K562 (cell line): ENCODE measurements around the gene HPDL. TPM values are rescaled to one million over a fixed set of nuclear protein-coding genes. Genes with fewer than 3 reads are reported as not detected.
"Not testable (repeated sequence)": the region's sequence is repeated elsewhere in the genome, so short reads cannot be mapped to it uniquely, and the experiment has no call there.

ENCODE experiments used
- ATAC-seq: fragments of 200-7000 bp; cut with Tn5 transposase; 3 replicates; pipeline ENCODE4 v1.9.1; 2020; ENCODE audit warnings: moderate library complexity
- BruUV-seq: library from RNA; stranded (reverse); fragments of 400-500 nt; replicated peaks from 2 replicates; lab custom pipeline; 2021; lab: Mats Ljungman, UMichigan
- CTCF ChIA-PET: fragments of 300-600 bp; formaldehyde crosslinking; extraction: SDS; loops from one replicate; lab custom pipeline; 2021; ENCODE audit warnings: low intra/inter-chr PET ratio; lab: Yijun Ruan, JAX
- POLR2A ChIA-PET: fragments of 300-600, 350-650 bp; sonication (Branson Sonifier 250); formaldehyde crosslinking; extraction: SDS; loops from one replicate; lab custom pipeline; 2021; ENCODE audit warnings: antibody characterized with exemption, inconsistent platforms; lab: Yijun Ruan, JAX
- DNase-seq, 4 experiments: peaks; one replicate each; pipeline versions ENCODE4 v3.0.0 to v3.0.0-alpha.2; 2011 to 2018; ENCODE audit warnings: low spot score in 3 of 4, mixed read lengths in 3 of 4; ENCODE audit errors: extremely low read depth in 1 of 4
- FAIRE-seq: peaks from 2 replicates; lab custom pipeline; 2011; peaks lifted over from hg19 to GRCh38; lab: Jason Lieb, UNC
- H2AFZ ChIP-seq: 2 replicates; pipeline ENCODE4 v1.6.0; 2011; ENCODE audit warnings: low read depth, low read length, control low read depth, inconsistent platforms
- H3K27ac ChIP-seq: fragments of 200-600 bp; 3 replicates; pipeline ENCODE4 v1.8.0; 2011; ENCODE audit warnings: low read depth, mild to moderate bottlenecking, control low read depth, inconsistent platforms, low read length, moderate library complexity, mixed read lengths; ENCODE audit errors: extremely low read depth
- H3K27me3 ChIP-seq, 2 experiments: fragments of 300-600 bp in 1 of 2; 2 replicates in 1 of 2; 3 replicates in 1 of 2; pipeline versions ENCODE4 v1.6.0 to v1.8.0; 2011; ENCODE audit warnings: inconsistent platforms in 2 of 2, low read length in 2 of 2, mild to moderate bottlenecking in 1 of 2, mixed read lengths in 1 of 2, moderate library complexity in 1 of 2; ENCODE audit not compliant: control insufficient read depth in 2 of 2, insufficient read depth in 2 of 2
- H3K36me3 ChIP-seq: fragments of 300-600 bp; 3 replicates; pipeline ENCODE4 v1.8.0; 2011; ENCODE audit warnings: mild to moderate bottlenecking, low read length, inconsistent platforms; ENCODE audit not compliant: control insufficient read depth, insufficient read depth
- H3K4me1 ChIP-seq, 2 experiments: fragments of 200-600 bp in 1 of 2; replicated peaks in 1 of 2; 2 replicates in 1 of 2; 3 replicates in 1 of 2; pipeline versions ENCODE4 v1.5.1 to v1.8.0; 2011; ENCODE audit warnings: inconsistent platforms in 2 of 2, low read length in 2 of 2, mild to moderate bottlenecking in 1 of 2, mixed read lengths in 1 of 2, moderate library complexity in 1 of 2; ENCODE audit not compliant: control insufficient read depth in 2 of 2, insufficient read depth in 2 of 2
- H3K4me2 ChIP-seq: 2 replicates; pipeline ENCODE4 v1.6.1; 2011; ENCODE audit warnings: low read length, control low read depth, inconsistent platforms, mixed read lengths; ENCODE audit not compliant: insufficient read depth
- H3K4me3 ChIP-seq: fragments of 200-600 bp; sonication (generic), shearing (Covaris generic); 2 replicates; pipeline ENCODE4 v1.5.1; 2016; ENCODE audit warnings: control low read depth, inconsistent platforms
- H3K79me2 ChIP-seq: fragments of 200-600 bp; 3 replicates; pipeline ENCODE4 v1.8.0; 2011; ENCODE audit warnings: low read length, inconsistent platforms; ENCODE audit not compliant: control insufficient read depth, insufficient read depth
- H3K9ac ChIP-seq, 2 experiments: 2 replicates each; pipeline versions ENCODE4 v1.6.0 to v1.6.1; 2011; ENCODE audit warnings: low read depth in 2 of 2, low read length in 2 of 2, control low read depth in 1 of 2, inconsistent platforms in 1 of 2, mild to moderate bottlenecking in 1 of 2, mixed read lengths in 1 of 2; ENCODE audit not compliant: insufficient read depth in 1 of 2
- H3K9me1 ChIP-seq: one replicate; pipeline ENCODE4 v1.6.0; 2011; ENCODE audit warnings: inconsistent platforms, mild to moderate bottlenecking, low read length, moderate library complexity; ENCODE audit not compliant: control insufficient read depth, insufficient read depth
- H3K9me3 ChIP-seq: replicated peaks from 2 replicates; pipeline ENCODE4 v1.5.1; 2011; ENCODE audit warnings: low read depth, low read length, inconsistent platforms; ENCODE audit not compliant: control insufficient read depth, insufficient read depth
- H4K20me1 ChIP-seq: replicated peaks from 2 replicates; pipeline ENCODE4 v1.6.1; 2011; ENCODE audit warnings: low read length, inconsistent platforms, mixed read lengths; ENCODE audit not compliant: control insufficient read depth, insufficient read depth
- ETV1 ChIP-seq: fragments of 450-650 bp; conservative IDR thresholded peaks from 2 replicates; pipeline ENCODE4 v1.6.1; 2016; ENCODE audit warnings: missing genetic modification characterization, control low read depth, low read depth, missing compliant biosample characterization
- ZBTB11 ChIP-seq, 3 experiments: fragments of 200-800 bp in 1 of 3; fragments of 250-450 bp in 1 of 3; fragments of 450-650 bp in 1 of 3; sonication (Bioruptor Pico) in 1 of 3; sonication (Bioruptor generic) in 1 of 3; formaldehyde crosslinking in 1 of 3; IDR thresholded peaks; 2 replicates each; pipeline versions ENCODE4 v1.6.1 to v1.8.0; 2016 to 2022; ENCODE audit warnings: mild to moderate bottlenecking in 2 of 3, missing genetic modification characterization in 2 of 3, missing compliant biosample characterization in 1 of 3, moderate library complexity in 1 of 3
- WGBS: fragments of 100-300 bp; shearing (Covaris generic); methylation state at CpG from one replicate; pipeline ENCODE4 v1.1.6; 2016; ENCODE audit warnings: low coverage, mixed read lengths; ENCODE audit not compliant: insufficient coverage; ENCODE audit errors: missing lambda C conversion rate; 5-methylcytosine and 5-hydroxymethylcytosine counted together
- in situ Hi-C: fragments of 300-500 bp; cut with MboI; formaldehyde crosslinking; loops from 4 replicates; pipeline ENCODE4 v1.15.0; 2018; ENCODE audit warnings: inconsistent platforms, mixed read lengths
- intact Hi-C: fragments of 100-400 bp; cut with micrococcal nuclease; formaldehyde crosslinking; loops from 2 replicates; pipeline ENCODE4 v1.14.2; 2022
- polyA plus RNA-seq, 8 experiments: library from polyadenylated mRNA; depleted of rRNA in 4 of 8; stranded (reverse) in 5 of 8; unstranded in 3 of 8; fragments of >200 nt; fragmentation: Nextera tagmentation in 2 of 8; fragmentation: Illumina TruSeq in 1 of 8; extraction: Ambion mirVana in 2 of 8; extraction: Trizol in 1 of 8; gene quantifications; 2 replicates each; pipeline versions ENCODE4 v1.2.1 to v1.2.3, GENCODE V29; 2011 to 2014; ENCODE audit warnings: inconsistent platforms in 1 of 8, missing spikeins in 1 of 8
- total RNA-seq, 7 experiments: library from RNA; depleted of rRNA in 6 of 7; stranded (reverse); fragments of >200 nt in 6 of 7; fragmentation: Illumina TruSeq in 2 of 7; extraction: Trizol in 2 of 7; gene quantifications; 2 replicates each; pipeline versions ENCODE4 v1.2.1 to v1.2.3, GENCODE V29; 2011 to 2021; ENCODE audit warnings: low replicate concordance in 1 of 7

The HPDL gene
- total and polyA plus RNA-seq, 9 of the 15 experiments (the other 6 are each of a cell fraction or from before 2014, with no cell fraction given), result not detected

GRCh38 chr1:45360981-45361380 lies 34.3 kb downstream of the HPDL start:
- H3K27me3 ChIP-seq, FAIRE-seq, DNase-seq, in situ Hi-C loops, ATAC-seq, H2AFZ ChIP-seq, BruUV-seq, H3K4me1 ChIP-seq, H3K9me1 ChIP-seq, H4K20me1 ChIP-seq, H3K4me3 ChIP-seq, H3K36me3 ChIP-seq, H3K27ac ChIP-seq, H3K9me3 ChIP-seq, H3K79me2 ChIP-seq, H3K4me2 ChIP-seq: not testable (repeated sequence)
- TF ChIP-seq ZBTB11 (CRISPR knock-in tag; IDR thresholded peaks at IDR 0.05) (peak in 1 of 3 experiments; percentile 67; a peak in 2 of 6 replicates), ETV1 (peak; percentile 12; the same call in 1 of the 2 replicates)
- ChIA-PET CTCF (interaction anchor here (0.6 to 5.4 kb wide), 3 partner anchors 57 to 209 kb away, joined by 3 to 106 read pairs (median 13); partner anchors contain the start of gene TESK2), POLR2A (interaction anchor here (0.9 to 15.6 kb wide), 2 partner anchors 9 to 16 kb away, joined by 3 to 226 read pairs; partner anchors contain the start of genes MUTYH and TOE1)
- peak overlapping the region in 1 of 2 experiments; percentile 10; a peak in 1 of 4 replicates for H3K9ac ChIP-seq
- intact Hi-C loops, result loop anchor here (1.0 to 2.0 kb wide), 2 partner anchors 132 to 210 kb away; no protein-coding TSS in a partner anchor
- WGBS, result 68% methylated on average over 7 of the region's 7 CpGs
